Lower lobe of right lung (tissue), 2 donors: ENCODE measurements around the gene FSD1. TPM values are rescaled to one million over a fixed set of nuclear protein-coding genes. Genes with fewer than 3 reads are reported as not detected.
A peak's percentile ranks its signal among the peaks of the same experiment; 100 is the strongest.

Experiments used
- ATAC-seq, 2 donors: fragments of 200-7000 bp; cut with Tn5 transposase; one replicate each; pipeline ENCODE4 v1.9.1; 2020 to 2022; ENCODE audit warnings: mild to moderate bottlenecking in 2 of 2, moderate library complexity in 2 of 2
- DNase-seq: peaks from one replicate; pipeline ENCODE4 v3.0.0-alpha.2; 2020
- H3K27ac ChIP-seq: fragments of 200-600 bp; one replicate; pipeline ENCODE4 v1.8.0; 2022
- H3K27me3 ChIP-seq: fragments of 200-600 bp; one replicate; pipeline ENCODE4 v1.8.0; 2022; ENCODE audit warnings: low read depth
- H3K36me3 ChIP-seq: fragments of 200-600 bp; one replicate; pipeline ENCODE4 v1.8.0; 2022; ENCODE audit warnings: mild to moderate bottlenecking
- H3K4me1 ChIP-seq: fragments of 200-600 bp; one replicate; pipeline ENCODE4 v1.8.0; 2022
- H3K4me3 ChIP-seq: fragments of 200-600 bp; one replicate; pipeline ENCODE4 v1.8.0; 2022; ENCODE audit warnings: mild to moderate bottlenecking
- H3K9me3 ChIP-seq: fragments of 200-600 bp; one replicate; pipeline ENCODE4 v1.8.0; 2022
- intact Hi-C: fragments of 100-400 bp; cut with DNase I; formaldehyde crosslinking; loops from one replicate; pipeline ENCODE4 v1.11.0; 2022
- total RNA-seq: library from RNA; stranded (reverse); fragmentation: NEBNext Ultra II Directional; extraction: Animal tissue kit (Norgen Biotek cat#: 25700); gene quantifications from one replicate; pipeline ENCODE4 v1.2.1, GENCODE V29; 2021
- TF ChIP-seq, protein P1 (sequence below): fragments of 200-600 bp; IDR thresholded peaks from one replicate; pipeline ENCODE4 v1.8.0; 2022; ENCODE audit warnings: antibody characterized with exemption, mild to moderate bottlenecking
- donor health status: DM: no; HTN: yes; CAD: no; lungs with severe emphysema.

FSD1 gene
- total RNA-seq, 1 donor from 2014 or later = 0.62 TPM

DNA sequence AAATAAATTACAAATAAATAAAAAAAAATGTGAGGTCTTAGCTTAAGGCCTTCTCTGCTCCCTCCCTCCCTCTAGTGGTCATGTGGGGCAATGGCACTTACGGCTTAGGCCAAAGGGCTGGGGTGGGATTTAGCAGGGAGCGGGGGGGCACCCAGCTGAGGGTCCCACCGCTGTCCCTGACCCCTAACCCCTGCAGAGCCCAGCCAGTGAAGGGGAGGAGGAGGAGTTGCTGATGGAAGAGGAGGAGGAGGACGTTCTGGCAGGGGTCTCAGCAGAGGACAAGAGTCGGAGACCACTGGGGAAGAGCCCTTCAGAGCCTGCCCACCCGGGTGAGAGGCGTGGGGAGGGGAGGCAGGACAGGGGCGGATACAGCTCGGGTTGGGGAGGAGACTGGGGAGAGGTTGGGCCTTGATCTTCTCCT is 48.3 kb downstream of the FSD1 start:
- TF ChIP-seq, protein P1, sequence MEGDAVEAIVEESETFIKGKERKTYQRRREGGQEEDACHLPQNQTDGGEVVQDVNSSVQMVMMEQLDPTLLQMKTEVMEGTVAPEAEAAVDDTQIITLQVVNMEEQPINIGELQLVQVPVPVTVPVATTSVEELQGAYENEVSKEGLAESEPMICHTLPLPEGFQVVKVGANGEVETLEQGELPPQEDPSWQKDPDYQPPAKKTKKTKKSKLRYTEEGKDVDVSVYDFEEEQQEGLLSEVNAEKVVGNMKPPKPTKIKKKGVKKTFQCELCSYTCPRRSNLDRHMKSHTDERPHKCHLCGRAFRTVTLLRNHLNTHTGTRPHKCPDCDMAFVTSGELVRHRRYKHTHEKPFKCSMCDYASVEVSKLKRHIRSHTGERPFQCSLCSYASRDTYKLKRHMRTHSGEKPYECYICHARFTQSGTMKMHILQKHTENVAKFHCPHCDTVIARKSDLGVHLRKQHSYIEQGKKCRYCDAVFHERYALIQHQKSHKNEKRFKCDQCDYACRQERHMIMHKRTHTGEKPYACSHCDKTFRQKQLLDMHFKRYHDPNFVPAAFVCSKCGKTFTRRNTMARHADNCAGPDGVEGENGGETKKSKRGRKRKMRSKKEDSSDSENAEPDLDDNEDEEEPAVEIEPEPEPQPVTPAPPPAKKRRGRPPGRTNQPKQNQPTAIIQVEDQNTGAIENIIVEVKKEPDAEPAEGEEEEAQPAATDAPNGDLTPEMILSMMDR = peak; percentile 87
- H3K27ac ChIP-seq = no peak overlapping the region
- H3K36me3 ChIP-seq = peaks cover 25% of the 10 kb centered on the region
- H3K4me1 ChIP-seq = no peaks in the 10 kb centered on the region
- peak; percentile 75 to 79 for ATAC-seq
- DNase-seq = peak; percentile 53
- H3K9me3 ChIP-seq = no peaks in the 10 kb centered on the region
- no peak overlapping the region for H3K4me3 ChIP-seq
- intact Hi-C loops = no loop called here
- H3K27me3 ChIP-seq = no peaks in the 10 kb centered on the region

DNA sequence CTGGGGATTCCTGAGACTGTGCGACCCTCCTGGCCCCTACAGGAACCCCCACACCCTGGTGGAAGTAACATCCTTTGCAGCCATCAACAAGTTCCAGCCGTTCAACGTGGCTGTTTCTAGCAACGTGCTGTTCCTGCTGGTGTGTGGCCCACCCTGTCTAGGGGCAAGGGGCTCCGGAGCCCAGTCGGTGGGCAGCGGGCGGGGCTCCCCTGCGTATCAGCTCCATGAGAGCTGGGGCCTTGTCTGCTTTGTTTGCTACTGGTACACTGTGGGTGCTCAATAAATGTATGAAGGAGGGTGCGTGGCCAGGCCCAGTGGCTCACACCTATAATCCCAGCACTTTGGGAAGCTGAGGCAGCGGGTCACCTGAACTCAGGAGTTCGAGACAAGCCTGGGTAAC is 49.9 kb downstream of the FSD1 start:
- DNase-seq (no peak), ATAC-seq (no peak)
- intact Hi-C loops = no loop called here
- Histone ChIP-seq H3K36me3 (peaks cover 36% of the 10 kb centered on the region), H3K4me1 (no peaks in the 10 kb centered on the region), H3K27me3 (no peaks in the 10 kb centered on the region), H3K4me3 (no peak overlapping the region), H3K9me3 (no peaks in the 10 kb centered on the region), H3K27ac (no peak overlapping the region)
- TF ChIP-seq, protein P1 = no peak

DNA sequence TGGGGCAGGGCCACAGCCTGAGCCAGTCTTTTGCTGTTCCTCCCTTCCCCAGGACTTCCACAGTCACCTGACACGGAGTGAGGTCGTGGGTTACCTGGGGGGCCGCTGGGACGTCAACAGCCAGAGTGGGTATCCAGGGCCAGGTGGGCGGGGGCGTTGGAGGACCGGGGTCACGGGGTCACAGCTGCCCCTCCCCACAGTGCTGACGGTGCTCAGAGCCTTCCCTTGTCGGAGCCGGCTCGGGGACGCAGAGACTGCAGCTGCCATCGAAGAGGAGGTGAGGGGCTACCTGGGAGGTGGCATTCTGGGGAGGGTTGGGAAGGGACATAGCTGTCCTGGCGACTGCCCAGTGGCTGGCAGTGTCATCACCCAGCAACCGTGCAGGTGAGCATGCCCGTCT is 50.5 kb downstream of the FSD1 start:
- H3K27me3 ChIP-seq = no peaks in the 10 kb centered on the region
- H3K4me1 ChIP-seq = no peaks in the 10 kb centered on the region
- intact Hi-C loops = no loop called here
- H3K27ac ChIP-seq = no peak overlapping the region
- H3K9me3 ChIP-seq = no peaks in the 10 kb centered on the region
- TF ChIP-seq, protein P1 = no peak
- no peak for ATAC-seq
- peaks cover 42% of the 10 kb centered on the region for H3K36me3 ChIP-seq
- H3K4me3 ChIP-seq = no peak overlapping the region
- DNase-seq = no peak

DNA sequence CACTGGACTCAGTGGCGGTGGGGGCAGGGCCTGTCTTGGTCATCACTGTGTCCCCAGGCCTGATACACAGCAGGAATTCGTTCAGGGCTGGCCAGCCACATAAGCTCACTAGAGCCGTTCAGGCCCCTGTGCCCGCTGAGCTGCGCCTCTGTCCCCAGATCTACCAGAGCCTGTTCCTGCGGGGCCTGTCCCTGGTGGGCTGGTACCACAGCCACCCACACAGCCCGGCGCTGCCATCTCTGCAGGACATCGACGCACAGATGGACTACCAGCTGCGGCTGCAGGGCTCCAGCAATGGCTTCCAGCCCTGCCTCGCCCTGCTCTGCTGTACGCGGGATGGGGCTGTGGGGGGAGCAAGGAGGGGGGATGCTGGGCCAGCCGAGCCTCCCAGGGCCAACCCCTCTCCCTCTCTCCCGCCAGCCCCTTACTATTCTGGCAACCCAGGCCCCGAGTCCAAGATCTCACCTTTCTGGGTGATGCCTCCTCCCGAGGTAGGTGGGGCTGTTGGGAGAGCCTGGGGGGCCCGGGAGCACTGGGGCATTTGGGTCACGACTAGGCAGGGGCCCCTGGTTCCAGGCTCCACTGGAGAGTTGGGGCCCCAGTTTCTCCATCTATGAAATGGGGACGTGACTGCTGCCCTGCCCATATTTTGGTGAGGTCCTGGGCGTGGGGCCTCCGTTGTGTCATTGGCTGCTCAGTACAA is 52.8 kb downstream of the FSD1 start:
- no peak for DNase-seq
- no peak for ATAC-seq
- Histone ChIP-seq H3K9me3 (no peaks in the 10 kb centered on the region), H3K4me1 (no peaks in the 10 kb centered on the region), H3K4me3 (no peak overlapping the region), H3K27ac (no peak overlapping the region), H3K27me3 (no peaks in the 10 kb centered on the region), H3K36me3 (peaks cover 65% of the 10 kb centered on the region)
- TF ChIP-seq, protein P1 = no peak
- intact Hi-C loops = no loop called here

DNA sequence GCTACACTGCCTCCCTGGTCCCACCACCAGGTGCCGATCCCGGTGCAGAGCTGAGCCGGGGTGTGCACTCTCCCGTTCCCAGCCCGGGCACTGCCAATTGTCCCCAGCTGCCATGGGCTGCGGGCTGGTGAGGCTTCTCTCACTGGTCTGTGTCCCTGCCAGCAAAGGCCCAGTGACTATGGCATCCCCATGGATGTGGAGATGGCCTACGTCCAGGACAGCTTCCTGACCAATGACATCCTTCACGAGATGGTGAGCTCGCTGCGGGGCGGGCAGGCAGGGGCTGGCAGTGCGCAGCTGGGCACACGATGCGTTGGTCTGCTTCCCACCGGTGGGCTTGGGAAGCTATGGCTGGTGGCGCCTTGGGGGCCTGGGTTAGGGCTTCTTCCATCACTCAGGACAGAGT is 53.5 kb downstream of the FSD1 start:
- H3K4me3 ChIP-seq = no peak overlapping the region
- H3K4me1 ChIP-seq = no peaks in the 10 kb centered on the region
- ATAC-seq = no peak
- intact Hi-C loops = no loop called here
- H3K9me3 ChIP-seq = no peaks in the 10 kb centered on the region
- no peaks in the 10 kb centered on the region for H3K27me3 ChIP-seq
- TF ChIP-seq, protein P1 = no peak
- H3K27ac ChIP-seq = no peak overlapping the region
- DNase-seq = no peak
- peaks cover 72% of the 10 kb centered on the region for H3K36me3 ChIP-seq
